Parathyroid adenoma (tissue), 2 donors: ENCODE results near the gene KHDC3L.
A peak's percentile ranks its signal among the peaks of the same experiment; 100 is the strongest.

ENCODE experiments used
- H2AFZ ChIP-seq: fragments of 300-600 bp; sonication (generic); one replicate; pipeline ENCODE4 v1.7.0; 2017; ENCODE audit warnings: antibody characterized with exemption, mild to moderate bottlenecking
- H3K27ac ChIP-seq: fragments of 300-600 bp; sonication (generic); one replicate; pipeline ENCODE4 v1.7.0; 2017
- H3K27me3 ChIP-seq: fragments of 300-600 bp; sonication (generic); one replicate; pipeline ENCODE4 v1.7.0; 2017; ENCODE audit warnings: low read length; ENCODE audit not compliant: control insufficient read depth, insufficient read depth
- H3K36me3 ChIP-seq: fragments of 300-600 bp; sonication (generic); one replicate; pipeline ENCODE4 v1.7.0; 2017; ENCODE audit warnings: low read length; ENCODE audit not compliant: control insufficient read depth, insufficient read depth
- H3K4me1 ChIP-seq: fragments of 300-600 bp; sonication (generic); one replicate; pipeline ENCODE4 v1.7.0; 2017; ENCODE audit warnings: control low read depth
- H3K4me2 ChIP-seq: fragments of 300-600 bp; sonication (generic); one replicate; pipeline ENCODE4 v1.7.0; 2017; ENCODE audit warnings: low read length
- H3K4me3 ChIP-seq: fragments of 300-600 bp; sonication (generic); one replicate; pipeline ENCODE4 v1.7.0; 2017; ENCODE audit warnings: low read depth, low read length
- H3K79me2 ChIP-seq: fragments of 300-600 bp; sonication (generic); one replicate; pipeline ENCODE4 v1.7.0; 2017; ENCODE audit warnings: control low read depth
- H3K9ac ChIP-seq: fragments of 300-600 bp; sonication (generic); one replicate; pipeline ENCODE4 v1.7.0; 2017; ENCODE audit warnings: mild to moderate bottlenecking
- H3K9me3 ChIP-seq: fragments of 300-600 bp; sonication (generic); one replicate; pipeline ENCODE4 v1.7.0; 2017; ENCODE audit warnings: low read length; ENCODE audit not compliant: control insufficient read depth
- TF ChIP-seq, protein P1 (sequence below): fragments of 300-600 bp; sonication (generic); IDR thresholded peaks from one replicate; pipeline ENCODE4 v1.7.0; 2017; ENCODE audit warnings: antibody characterized with exemption, mild to moderate bottlenecking
- donor health status: primary hyperparathyroidism.

Gene KHDC3L

DNA sequence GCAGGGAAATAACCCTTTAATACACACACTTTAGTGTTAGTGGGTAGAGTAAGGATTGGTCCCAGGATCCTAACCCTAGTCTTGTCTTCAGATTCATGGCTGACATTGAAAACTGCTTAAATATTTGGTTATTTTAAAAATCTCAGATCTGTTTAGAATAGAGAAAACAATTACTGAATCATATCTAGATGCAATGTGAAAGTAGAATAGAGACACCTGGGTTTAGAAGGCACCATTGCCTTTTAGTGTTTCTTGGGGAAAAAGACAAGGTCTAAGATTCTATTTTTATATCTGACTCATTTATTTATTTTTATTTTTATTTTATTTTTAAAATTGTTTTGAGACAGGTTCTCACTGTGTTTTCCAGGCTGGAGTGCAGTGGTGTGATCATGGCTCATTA is 38.2 kb downstream of the KHDC3L start:
- H3K27ac ChIP-seq = no peak overlapping the region
- H3K9ac ChIP-seq = no peak overlapping the region
- no peaks in the 10 kb centered on the region for H3K9me3 ChIP-seq
- no peaks in the 10 kb centered on the region for H3K79me2 ChIP-seq
- H3K4me2 ChIP-seq = no peak overlapping the region
- TF ChIP-seq, protein P1, sequence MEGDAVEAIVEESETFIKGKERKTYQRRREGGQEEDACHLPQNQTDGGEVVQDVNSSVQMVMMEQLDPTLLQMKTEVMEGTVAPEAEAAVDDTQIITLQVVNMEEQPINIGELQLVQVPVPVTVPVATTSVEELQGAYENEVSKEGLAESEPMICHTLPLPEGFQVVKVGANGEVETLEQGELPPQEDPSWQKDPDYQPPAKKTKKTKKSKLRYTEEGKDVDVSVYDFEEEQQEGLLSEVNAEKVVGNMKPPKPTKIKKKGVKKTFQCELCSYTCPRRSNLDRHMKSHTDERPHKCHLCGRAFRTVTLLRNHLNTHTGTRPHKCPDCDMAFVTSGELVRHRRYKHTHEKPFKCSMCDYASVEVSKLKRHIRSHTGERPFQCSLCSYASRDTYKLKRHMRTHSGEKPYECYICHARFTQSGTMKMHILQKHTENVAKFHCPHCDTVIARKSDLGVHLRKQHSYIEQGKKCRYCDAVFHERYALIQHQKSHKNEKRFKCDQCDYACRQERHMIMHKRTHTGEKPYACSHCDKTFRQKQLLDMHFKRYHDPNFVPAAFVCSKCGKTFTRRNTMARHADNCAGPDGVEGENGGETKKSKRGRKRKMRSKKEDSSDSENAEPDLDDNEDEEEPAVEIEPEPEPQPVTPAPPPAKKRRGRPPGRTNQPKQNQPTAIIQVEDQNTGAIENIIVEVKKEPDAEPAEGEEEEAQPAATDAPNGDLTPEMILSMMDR = no peak
- no peak overlapping the region for H3K4me3 ChIP-seq
- H3K36me3 ChIP-seq = no peaks in the 10 kb centered on the region
- no peaks in the 10 kb centered on the region for H3K4me1 ChIP-seq
- H3K27me3 ChIP-seq = no peaks in the 10 kb centered on the region
- no peak overlapping the region for H2AFZ ChIP-seq

GRCh38 chr6:73409395-73409794 is 46.9 kb downstream of the KHDC3L start:
- Histone ChIP-seq H3K79me2 (no peaks in the 10 kb centered on the region), H3K27ac (no peak overlapping the region), H3K27me3 (no peaks in the 10 kb centered on the region), H3K36me3 (no peaks in the 10 kb centered on the region), H2AFZ (no peak overlapping the region), H3K4me2 (no peak overlapping the region), H3K4me3 (no peak overlapping the region), H3K9ac (no peak overlapping the region), H3K4me1 (peaks cover 8% of the 10 kb centered on the region), H3K9me3 (no peaks in the 10 kb centered on the region)
- TF ChIP-seq, protein P1 = no peak

DNA sequence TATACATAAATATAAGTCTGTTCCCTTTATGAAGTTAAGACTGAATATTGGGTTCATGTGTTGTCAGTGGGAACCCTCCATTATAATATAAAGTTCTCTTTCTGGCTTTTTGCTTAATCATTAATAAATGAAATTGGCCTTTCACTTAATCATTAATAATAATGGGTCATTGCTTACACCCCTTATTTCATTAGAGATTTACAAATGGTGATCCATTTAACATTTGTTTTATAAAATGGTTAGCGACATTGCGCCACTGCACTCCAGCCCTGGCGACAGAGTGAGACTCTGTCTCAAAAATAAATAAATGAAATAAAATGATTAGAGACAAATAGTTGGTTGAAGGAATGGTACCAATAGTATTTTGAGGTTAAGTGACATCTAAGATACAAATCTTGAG is 50.6 kb downstream of the KHDC3L start:
- TF ChIP-seq, protein P1 = no peak
- H3K79me2 ChIP-seq = no peaks in the 10 kb centered on the region

More for the DNA sequence above, 50.6 kb downstream of the KHDC3L start:
- H3K36me3 ChIP-seq = no peaks in the 10 kb centered on the region
- H3K9ac ChIP-seq = no peak overlapping the region
- H3K4me1 ChIP-seq = peaks cover 8% of the 10 kb centered on the region
- H3K27ac ChIP-seq = no peak overlapping the region
- H3K27me3 ChIP-seq = no peaks in the 10 kb centered on the region
- H2AFZ ChIP-seq = peak overlapping the region; percentile 29
- H3K4me3 ChIP-seq = no peak overlapping the region
- H3K4me2 ChIP-seq = no peak overlapping the region
- H3K9me3 ChIP-seq = no peaks in the 10 kb centered on the region
